H1 (cell line): ENCODE data around the gene GOLGA1. TPM values are rescaled to one million over a fixed set of nuclear protein-coding genes. Genes with fewer than 3 reads are reported as not detected.

ENCODE experiments used
- CTCF ChIA-PET: fragments of 300-600 bp; sonication (Branson Sonifier 250); formaldehyde crosslinking; loops from one replicate; lab custom pipeline; 2021; ENCODE audit not compliant: partially characterized antibody; lab: Charles Lee
- POLR2A ChIA-PET: fragments of 300-600 bp; sonication (Branson Sonifier 250); formaldehyde crosslinking; loops from one replicate; lab custom pipeline; 2021; ENCODE audit warnings: inconsistent platforms; ENCODE audit not compliant: partially characterized antibody; lab: Charles Lee
- DNase-seq, 2 experiments: peaks; one replicate each; pipeline versions ENCODE4 v3.0.0 to v3.0.0-alpha.2; 2010 to 2022; ENCODE audit warnings: low spot score in 2 of 2, low read depth in 1 of 2, mixed read lengths in 1 of 2
- FAIRE-seq: peaks from 2 replicates; lab custom pipeline; 2011; peaks lifted over from hg19 to GRCh38; lab: Jason Lieb, UNC
- H2AFZ ChIP-seq: 2 replicates; pipeline ENCODE4 v1.8.1; 2012; ENCODE audit warnings: low read length, inconsistent platforms
- H2AK5ac ChIP-seq: 2 replicates; pipeline ENCODE4 v1.6.1; 2013; ENCODE audit warnings: low read depth, low read length
- H2BK120ac ChIP-seq: replicated peaks from 2 replicates; pipeline ENCODE3; 2013; ENCODE audit warnings: low read depth, low read length, inconsistent platforms
- H2BK12ac ChIP-seq: 2 replicates; pipeline ENCODE4 v1.6.1; 2013; ENCODE audit warnings: low read depth, low read length
- H2BK15ac ChIP-seq: 2 replicates; pipeline ENCODE4 v1.6.1; 2013; ENCODE audit warnings: low read length
- H2BK20ac ChIP-seq: 2 replicates; pipeline ENCODE4 v1.6.1; 2013; ENCODE audit warnings: low read length
- H2BK5ac ChIP-seq: 2 replicates; pipeline ENCODE4 v1.6.1; 2013; ENCODE audit warnings: low read depth, low read length
- H3K14ac ChIP-seq: 2 replicates; pipeline ENCODE4 v1.6.1; 2013; ENCODE audit warnings: inconsistent platforms; ENCODE audit not compliant: insufficient read length
- H3K18ac ChIP-seq: 2 replicates; pipeline ENCODE4 v1.6.1; 2013; ENCODE audit warnings: low read length; ENCODE audit errors: extremely low read depth
- H3K23ac ChIP-seq: 2 replicates; pipeline ENCODE4 v1.6.1; 2013; ENCODE audit warnings: inconsistent platforms; ENCODE audit not compliant: insufficient read length
- H3K23me2 ChIP-seq: 2 replicates; pipeline ENCODE4 v1.6.1; 2013; ENCODE audit warnings: low read depth, low read length
- H3K27ac ChIP-seq: 2 replicates; pipeline ENCODE4 v1.6.1; 2011; ENCODE audit warnings: low read depth, low read length, inconsistent platforms
- H3K27me3 ChIP-seq, 4 experiments: replicated peaks in 1 of 4; 1 replicate in 1 of 4; 2 replicates in 3 of 4; pipeline versions ENCODE4 v1.6.1 to v1.8.1; 2011 to 2013; ENCODE audit warnings: low read length in 3 of 4, mild to moderate bottlenecking in 3 of 4, inconsistent platforms in 2 of 4, mixed read lengths in 2 of 4, moderate library complexity in 1 of 4; ENCODE audit not compliant: control insufficient read depth in 3 of 4, insufficient read depth in 3 of 4; ENCODE audit errors: extremely low read depth in 1 of 4
- H3K36me3 ChIP-seq, 4 experiments: 2 replicates each; pipeline versions ENCODE4 v1.6.1 to v1.8.1; 2011 to 2013; ENCODE audit warnings: mild to moderate bottlenecking in 4 of 4, low read length in 3 of 4, moderate library complexity in 2 of 4, control low read depth in 1 of 4, inconsistent platforms in 1 of 4; ENCODE audit not compliant: insufficient read depth in 4 of 4, control insufficient read depth in 2 of 4
- H3K4ac ChIP-seq: replicated peaks from 2 replicates; pipeline ENCODE3; 2013; ENCODE audit warnings: low read length, low read depth, mixed read lengths, inconsistent platforms; ENCODE audit not compliant: insufficient read length
- H3K4me1 ChIP-seq, 4 experiments: replicated peaks in 1 of 4; 1 replicate in 1 of 4; 2 replicates in 3 of 4; pipeline versions ENCODE4 v1.6.1 to v1.8.1; 2011 to 2013; ENCODE audit warnings: low read length in 3 of 4, inconsistent platforms in 2 of 4, mixed read lengths in 1 of 4; ENCODE audit not compliant: insufficient read depth in 4 of 4, control insufficient read depth in 3 of 4
- H3K4me2 ChIP-seq, 2 experiments: 2 replicates each; pipeline versions ENCODE4 v1.6.1 to v1.8.1; 2011 to 2013; ENCODE audit warnings: low read depth in 2 of 2, low read length in 2 of 2, control low read depth in 1 of 2, inconsistent platforms in 1 of 2, mild to moderate bottlenecking in 1 of 2; ENCODE audit not compliant: insufficient read depth in 1 of 2
- H3K4me3 ChIP-seq, 4 experiments: fragments of 200-600, 300-600 bp in 1 of 4; sonication (generic), shearing (Covaris generic), sonication (Bioruptor Twin) in 1 of 4; 2 replicates each; pipeline versions ENCODE4 v1.5.1 to v1.8.1; 2011 to 2016; ENCODE audit warnings: low read length in 4 of 4, low read depth in 3 of 4, control low read depth in 2 of 4, inconsistent platforms in 2 of 4, mild to moderate bottlenecking in 2 of 4, mixed read lengths in 1 of 4, moderate library complexity in 1 of 4; ENCODE audit not compliant: insufficient read depth in 2 of 4; ENCODE audit errors: extremely low read depth in 1 of 4
- H3K56ac ChIP-seq: replicated peaks from 2 replicates; pipeline ENCODE3; 2013; ENCODE audit warnings: low read depth, mild to moderate bottlenecking, mixed read lengths, low read length, inconsistent platforms; ENCODE audit not compliant: insufficient read length
- H3K79me1 ChIP-seq: 2 replicates; pipeline ENCODE4 v1.6.1; 2013; ENCODE audit warnings: low read depth, low read length, control low read depth
- H3K79me2 ChIP-seq, 2 experiments: 2 replicates each; pipeline versions ENCODE4 v1.6.1 to v1.8.1; 2012 to 2013; ENCODE audit warnings: low read length in 2 of 2, mild to moderate bottlenecking in 2 of 2, inconsistent platforms in 1 of 2; ENCODE audit not compliant: insufficient read depth in 2 of 2, control insufficient read depth in 1 of 2
- H3K9ac ChIP-seq, 4 experiments: replicated peaks in 1 of 4; 1 replicate in 1 of 4; 2 replicates in 3 of 4; pipeline versions ENCODE4 v1.6.1 to v1.8.1; 2011 to 2013; ENCODE audit warnings: low read depth in 3 of 4, low read length in 3 of 4, control low read depth in 2 of 4, mild to moderate bottlenecking in 2 of 4, moderate library complexity in 2 of 4, inconsistent platforms in 1 of 4; ENCODE audit errors: extremely low read depth in 1 of 4
- H3K9me3 ChIP-seq, 2 experiments: 2 replicates each; pipeline versions ENCODE4 v1.6.1 to v1.8.1; 2012 to 2013; ENCODE audit warnings: mild to moderate bottlenecking in 2 of 2, moderate library complexity in 2 of 2, control low read depth in 1 of 2, inconsistent platforms in 1 of 2, low read depth in 1 of 2, low read length in 1 of 2, mixed read lengths in 1 of 2; ENCODE audit not compliant: insufficient read depth in 2 of 2
- H4K20me1 ChIP-seq, 2 experiments: replicated peaks in 1 of 2; 2 replicates each; pipeline versions ENCODE3 to v1.8.1; 2011 to 2013; ENCODE audit warnings: inconsistent platforms in 2 of 2, low read length in 2 of 2, mild to moderate bottlenecking in 1 of 2; ENCODE audit not compliant: insufficient read depth in 2 of 2, control insufficient read depth in 1 of 2
- H4K5ac ChIP-seq: 2 replicates; pipeline ENCODE4 v1.6.1; 2013; ENCODE audit warnings: low read length, low read depth, mixed read lengths, inconsistent platforms; ENCODE audit not compliant: insufficient read length
- H4K8ac ChIP-seq: 2 replicates; pipeline ENCODE4 v1.8.0; 2013; ENCODE audit warnings: mild to moderate bottlenecking, moderate library complexity, low read length, inconsistent platforms; ENCODE audit not compliant: insufficient read depth; ENCODE audit errors: extremely low read depth
- H4K91ac ChIP-seq: replicated peaks from 2 replicates; pipeline ENCODE3; 2013; ENCODE audit warnings: low read length, mixed read lengths, inconsistent platforms; ENCODE audit not compliant: insufficient read length
- CBX8 ChIP-seq: fragments of 300-800, 300-1000 bp; sonication (generic); IDR thresholded peaks from 2 replicates; pipeline ENCODE4 v1.7.1; 2016; ENCODE audit warnings: low read depth, low read length, borderline replicate concordance
- CEBPB ChIP-seq: IDR thresholded peaks from 2 replicates; pipeline ENCODE4 v1.6.1; 2012; ENCODE audit warnings: low read depth, low read length
- CHD1 ChIP-seq: IDR thresholded peaks from 2 replicates; pipeline ENCODE4 v1.6.1; 2012; ENCODE audit warnings: low read depth, low read length, improper control_type of control experiment
- EGR1 ChIP-seq: IDR thresholded peaks from 2 replicates; pipeline ENCODE4 v1.6.1; 2011; ENCODE audit warnings: low read depth, low read length, borderline replicate concordance
- GABPA ChIP-seq: IDR thresholded peaks from 2 replicates; pipeline ENCODE4 v1.6.1; 2011; ENCODE audit warnings: mild to moderate bottlenecking, low read length, moderate library complexity, borderline replicate concordance; ENCODE audit not compliant: insufficient read depth
- KDM5A ChIP-seq: fragments of 200-600 bp; IDR thresholded peaks from 2 replicates; pipeline ENCODE4 v1.7.1; 2012; ENCODE audit warnings: mild to moderate bottlenecking, low read length, inconsistent platforms, mixed read lengths
- PHF8 ChIP-seq: fragments of 200-600 bp; sonication (generic); conservative IDR thresholded peaks from 2 replicates; pipeline ENCODE4 v1.7.1; 2012; ENCODE audit warnings: low read depth, mild to moderate bottlenecking, inconsistent platforms, low read length, moderate library complexity
- POLR2AphosphoS5 ChIP-seq: IDR thresholded peaks from 2 replicates; pipeline ENCODE4 v1.6.1; 2011; ENCODE audit warnings: low read depth, low read length
- TBP ChIP-seq: IDR thresholded peaks from 2 replicates; pipeline ENCODE4 v1.6.1; 2011; ENCODE audit warnings: low read depth, low read length, improper control_type of control experiment
- USF2 ChIP-seq: IDR thresholded peaks from 2 replicates; pipeline ENCODE4 v1.6.1; 2011; ENCODE audit warnings: low read length, improper control_type of control experiment
- YY1 ChIP-seq: IDR thresholded peaks from 2 replicates; pipeline ENCODE4 v1.6.1; 2011; ENCODE audit warnings: low read depth, mild to moderate bottlenecking, low read length
- whole genome bisulfite sequencing, 2 experiments: shearing (Covaris generic) in 1 of 2; methylation state at CpG; one replicate each; pipeline versions ENCODE4 v1.1.6 to v1.1.7; 2013 to 2015; ENCODE audit warnings: low lambda C conversion rate in 2 of 2, mixed read lengths in 2 of 2, inconsistent platforms in 1 of 2, low coverage in 1 of 2, missing lambda C conversion rate in 1 of 2; ENCODE audit not compliant: insufficient replicate concordance in 2 of 2, insufficient coverage in 1 of 2, insufficient read length in 1 of 2; ENCODE audit errors: extremely low coverage in 1 of 2, missing lambda C conversion rate in 1 of 2; 5-methylcytosine and 5-hydroxymethylcytosine counted together
- polyA plus RNA-seq, 7 experiments: library from polyadenylated mRNA; depleted of rRNA in 3 of 7; stranded (reverse) in 5 of 7; unstranded in 2 of 7; fragments of >200 nt in 5 of 7; fragments of 200-250 nt in 2 of 7; gene quantifications; 1 replicate in 5 of 7; 2 replicates in 1 of 7; 4 replicates in 1 of 7; pipeline versions ENCODE4 v1.2.1 to v1.2.3, GENCODE V29; 2011 to 2013; ENCODE audit warnings: missing spikeins in 2 of 7, mixed read lengths in 2 of 7
- total RNA-seq: library from RNA; stranded (reverse); fragmentation: NEBNext Ultra II Directional; extraction: Animal tissue kit (Norgen Biotek cat#: 25700); gene quantifications from 2 replicates; pipeline ENCODE4 v1.2.1, GENCODE V29; 2021
- TF ChIP-seq, protein P1 (sequence below): IDR thresholded peaks from 2 replicates; pipeline ENCODE4 v1.6.1; 2011; ENCODE audit warnings: low read depth, mild to moderate bottlenecking, low read length; ENCODE audit not compliant: insufficient read depth

GOLGA1 gene
- total and polyA plus RNA-seq, 2 of the 8 experiments (the other 6 are each of a cell fraction or from before 2014, with no cell fraction given): 4.8 to 6.5 TPM

DNA sequence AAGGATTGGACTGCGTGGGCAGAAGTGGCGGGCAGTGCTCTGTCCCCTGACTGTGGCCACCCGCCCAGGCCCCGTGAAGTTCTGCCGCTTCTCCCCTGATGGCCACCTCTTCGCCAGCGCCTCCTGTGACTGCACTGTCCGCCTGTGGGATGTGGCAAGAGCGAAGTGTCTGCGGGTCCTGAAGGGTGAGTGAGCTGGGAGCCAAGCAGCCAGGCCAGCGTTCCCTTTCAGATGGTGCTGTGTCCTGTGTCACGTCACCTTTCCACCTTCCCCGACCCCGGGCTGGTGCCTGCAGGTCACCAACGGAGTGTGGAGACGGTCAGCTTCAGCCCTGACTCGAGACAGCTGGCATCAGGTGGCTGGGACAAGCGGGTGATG, 85.3 kb downstream of the GOLGA1 start:
- Histone ChIP-seq H3K36me3 (peaks cover 35 to 40% (median 36%) of the 10 kb centered on the region in 4 experiments), H2AFZ (no peak overlapping the region), H3K9me3 (no peaks in the 10 kb centered on the region), H3K23ac (no peak overlapping the region), H3K27me3 (no peaks in the 10 kb centered on the region), H3K4ac (no peak overlapping the region), H3K4me1 (peaks cover 0 to 11% (median 7%) of the 10 kb centered on the region in 4 experiments; a peak in 5 of 7 replicates), H3K79me1 (peaks cover 9% of the 10 kb centered on the region), H4K5ac (no peak overlapping the region), H3K18ac (no peak overlapping the region), H3K56ac (no peak overlapping the region), H4K20me1 (peaks cover 34 to 41% of the 10 kb centered on the region in 2 experiments), H3K27ac (no peak overlapping the region), H2BK15ac (no peak overlapping the region), H3K9ac (no peak overlapping the region), H4K91ac (no peak overlapping the region), H2AK5ac (no peak overlapping the region), H3K4me3 (no peak overlapping the region), H2BK5ac (no peak overlapping the region), H3K23me2 (peaks cover 3% of the 10 kb centered on the region), H3K79me2 (peaks cover 5 to 21% of the 10 kb centered on the region in 2 experiments), H2BK12ac (no peak overlapping the region), H2BK120ac (no peak overlapping the region), H3K14ac (no peak overlapping the region), H3K4me2 (no peak overlapping the region), H4K8ac (no peak overlapping the region), H2BK20ac (no peak overlapping the region)
- ChIA-PET POLR2A (interaction anchor here (0.5 to 25.5 kb wide), 20 partner anchors 9 to 890 kb away, joined by 3 to 573 read pairs (median 4); partner anchors contain the start of genes NR6A1 and OLFML2A), CTCF (interaction anchor here (0.6 to 42.1 kb wide), 23 partner anchors 9 to 1683 kb away, joined by 3 to 1529 read pairs (median 7); partner anchors contain the start of genes NR6A1, OLFML2A and PSMB7)
- 90% methylated on average over 17 of the region's 18 CpGs; no CpG with 5 or more reads in 1 of the 2 experiments for WGBS, 2 experiments
- DNase-seq (no peak), FAIRE-seq (no peak)
- no peak for TF ChIP-seq KDM5A
- TF ChIP-seq CEBPB: no peak
- no peak for TF ChIP-seq TBP
- TF ChIP-seq EGR1: no peak
- TF ChIP-seq, protein P1, sequence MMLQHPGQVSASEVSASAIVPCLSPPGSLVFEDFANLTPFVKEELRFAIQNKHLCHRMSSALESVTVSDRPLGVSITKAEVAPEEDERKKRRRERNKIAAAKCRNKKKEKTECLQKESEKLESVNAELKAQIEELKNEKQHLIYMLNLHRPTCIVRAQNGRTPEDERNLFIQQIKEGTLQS: no peak
- no peak for TF ChIP-seq PHF8
- TF ChIP-seq CBX8: no peak
- no peak for TF ChIP-seq POLR2AphosphoS5
- no peak for TF ChIP-seq GABPA
- no peak for TF ChIP-seq CHD1
- TF ChIP-seq USF2: no peak
- TF ChIP-seq YY1: no peak
